GM21447 (cell line): Measurements from ENCODE around the gene TBX2.

Experiments
- ATAC-seq: cut with Tn5 transposase; IDR thresholded peaks from one replicate; pipeline ENCODE4 v1.9.1; 2021; ENCODE audit not compliant: unreplicated experiment

TBX2 gene

DNA sequence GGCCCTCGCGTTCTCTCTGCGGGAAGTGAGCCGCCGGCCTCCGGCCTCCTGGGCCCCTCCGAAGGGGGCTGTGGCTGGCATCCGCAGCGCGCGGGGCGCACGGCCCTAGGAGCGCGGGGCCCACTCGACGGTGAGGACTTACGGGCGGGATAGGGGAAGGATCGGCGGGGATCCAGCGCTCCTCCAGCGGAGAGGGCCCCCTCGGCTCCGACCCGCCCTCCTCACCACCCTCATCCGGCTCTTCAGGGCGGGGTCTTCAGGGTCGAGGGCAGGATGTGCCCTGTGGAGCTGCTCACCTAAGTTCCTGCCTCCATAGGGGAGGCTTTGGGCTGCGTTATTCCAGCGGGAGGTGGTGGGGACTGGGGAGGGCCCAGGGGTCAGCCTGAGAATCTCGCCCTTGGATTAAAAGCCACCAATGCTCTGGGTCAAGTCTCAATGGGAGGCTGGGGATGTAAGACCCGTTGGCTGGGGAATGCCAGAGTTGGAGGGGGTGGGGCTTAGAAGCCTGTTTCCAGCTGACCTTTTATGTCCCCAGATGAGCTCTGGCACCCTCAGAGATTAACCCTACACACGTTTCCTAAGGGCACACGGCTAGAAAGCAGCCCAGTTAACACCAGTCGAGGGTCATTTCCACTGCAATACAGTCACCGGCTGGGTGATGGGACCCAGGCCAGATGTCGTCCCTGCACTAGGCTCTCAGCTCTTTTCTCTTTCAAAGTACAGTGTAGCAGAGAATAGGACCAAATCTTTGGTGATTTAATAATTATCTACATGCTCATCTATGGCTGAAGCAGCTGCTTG, 13.4 kb downstream of the TBX2 start:
- no peak for ATAC-seq

DNA sequence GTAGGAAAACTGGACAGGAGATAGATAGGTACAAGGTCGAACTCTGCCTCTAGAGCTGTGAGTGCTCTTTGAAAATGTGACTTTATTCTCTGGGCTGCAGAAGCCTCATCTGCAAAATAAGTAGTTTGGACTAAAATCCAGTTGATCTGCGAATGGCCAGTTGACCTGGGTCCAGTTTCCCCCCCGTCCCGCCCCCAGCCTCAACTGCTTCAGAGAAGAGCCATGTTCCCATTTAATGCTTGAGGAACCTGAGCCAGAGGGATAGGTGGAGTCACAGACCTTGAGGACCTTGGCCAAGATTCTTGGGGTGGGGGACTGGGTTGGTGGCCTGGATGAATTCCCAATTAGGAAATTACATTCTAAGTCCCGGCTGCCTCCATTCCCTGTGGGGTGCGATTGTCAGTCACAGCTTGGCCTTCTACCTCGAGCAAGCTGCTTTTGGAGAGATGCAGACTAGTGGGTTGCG, 14.1 kb downstream of the TBX2 start:
- ATAC-seq: no peak

DNA sequence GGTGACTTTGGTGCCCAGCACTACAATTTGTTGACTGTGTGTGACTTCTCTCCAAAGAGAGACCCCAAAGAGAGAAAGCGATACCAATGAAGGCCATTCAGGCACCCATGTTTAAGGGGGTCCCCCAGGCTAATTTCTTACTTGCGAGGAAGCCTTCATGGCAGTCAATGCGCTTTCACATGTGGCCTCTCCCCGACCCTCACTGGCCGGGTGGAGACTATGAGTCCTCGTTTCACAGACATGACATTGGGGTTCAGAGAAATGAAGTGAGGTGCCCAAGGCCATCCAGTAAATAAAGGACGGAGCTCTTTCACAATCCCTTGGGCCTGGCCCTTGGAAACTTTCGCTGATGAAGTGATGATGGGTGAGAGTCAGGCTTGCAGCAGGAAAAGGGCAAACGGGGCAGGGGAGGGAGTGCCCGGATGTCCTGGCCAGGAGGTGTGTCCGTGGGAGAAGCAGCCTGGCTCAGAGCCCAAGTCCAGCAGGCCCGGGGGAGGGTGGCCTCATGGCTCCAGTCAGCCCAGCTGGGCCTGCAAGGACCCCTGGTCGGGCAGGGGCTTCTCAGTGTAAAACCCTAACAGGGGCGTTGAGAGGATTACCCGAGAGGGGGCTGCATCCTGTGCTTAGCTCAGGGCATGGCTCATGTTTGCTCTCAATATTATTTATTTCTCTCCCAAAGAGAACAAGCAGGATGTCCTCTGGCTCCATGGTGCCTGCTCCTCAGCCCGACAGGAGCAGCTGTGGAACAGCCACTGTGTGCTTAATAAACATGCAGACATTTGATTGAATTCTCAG, 14.7 kb downstream of the TBX2 start:
- no peak for ATAC-seq

DNA sequence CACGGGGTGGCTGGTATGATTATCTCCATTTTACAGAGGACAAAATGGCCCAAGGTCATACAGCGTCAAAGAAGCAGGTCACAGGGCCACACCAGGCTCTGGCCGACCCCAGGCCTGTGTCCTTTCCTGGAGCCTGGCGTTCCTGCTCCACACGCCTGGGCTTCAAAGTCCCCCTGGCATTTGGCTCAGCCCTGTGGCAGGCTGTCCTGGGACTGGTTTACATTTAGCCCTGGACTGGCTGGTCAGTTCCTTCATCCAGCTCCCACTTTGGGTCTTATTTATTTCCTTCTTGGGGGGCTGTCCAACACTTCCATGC, 15.3 kb downstream of the TBX2 start:
- ATAC-seq: no peak

DNA sequence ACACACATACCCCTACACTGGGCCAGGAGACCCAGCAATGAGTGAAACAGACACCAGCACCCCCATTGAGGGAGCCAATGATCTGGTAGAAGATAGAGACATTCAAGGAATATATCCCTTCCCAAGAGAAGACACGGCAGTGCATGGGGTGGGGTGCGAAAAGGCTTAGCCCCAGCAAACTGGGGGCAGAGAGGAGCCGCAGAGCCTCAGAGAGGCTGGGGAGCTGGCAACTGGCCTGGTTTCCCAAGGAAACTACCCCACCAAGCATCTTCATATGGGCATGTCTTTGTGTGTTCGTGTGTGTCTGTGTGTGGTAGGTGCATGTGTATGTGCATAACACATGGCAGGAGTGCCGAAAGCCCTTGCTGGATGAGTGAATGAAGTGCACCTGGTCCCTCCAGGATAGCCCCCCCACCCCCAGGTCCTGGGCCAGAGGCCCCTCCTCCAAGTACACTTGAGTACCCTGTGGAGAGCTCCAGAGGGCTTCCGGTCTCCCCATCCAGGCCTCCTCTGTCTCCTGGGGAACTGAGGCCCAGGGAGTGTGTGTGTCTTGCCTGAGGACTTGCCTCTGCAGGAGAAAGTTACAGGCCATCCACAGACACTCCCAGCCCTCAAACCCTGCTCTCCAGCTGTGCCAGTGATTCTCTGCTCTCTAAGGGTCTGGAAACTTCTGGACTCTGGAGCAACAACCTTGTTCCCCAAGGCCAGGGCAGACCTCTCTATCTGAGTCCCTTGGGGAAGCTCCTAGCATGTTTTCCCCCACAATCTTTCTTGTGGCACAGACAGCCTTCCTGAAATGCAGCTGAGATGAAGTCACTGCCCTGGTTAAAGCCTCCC, 15.9 kb downstream of the TBX2 start:
- no peak for ATAC-seq

DNA sequence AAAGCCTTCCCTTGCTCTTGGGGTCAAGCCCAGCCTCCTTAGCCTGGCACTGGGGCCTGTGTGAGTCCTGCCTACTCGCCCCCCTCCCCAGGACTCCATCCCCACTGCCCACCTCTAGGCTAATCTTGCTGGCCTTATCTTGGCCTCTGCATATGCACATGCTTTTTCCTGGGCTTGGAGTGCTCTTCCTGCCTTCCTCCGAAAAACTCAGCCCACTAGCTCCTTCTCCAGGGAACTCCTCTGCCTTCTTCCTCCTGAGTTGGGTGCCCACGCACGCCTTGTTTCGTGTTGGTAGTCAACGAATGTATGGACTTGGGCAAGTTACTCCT, 16.5 kb downstream of the TBX2 start:
- ATAC-seq: no peak

DNA sequence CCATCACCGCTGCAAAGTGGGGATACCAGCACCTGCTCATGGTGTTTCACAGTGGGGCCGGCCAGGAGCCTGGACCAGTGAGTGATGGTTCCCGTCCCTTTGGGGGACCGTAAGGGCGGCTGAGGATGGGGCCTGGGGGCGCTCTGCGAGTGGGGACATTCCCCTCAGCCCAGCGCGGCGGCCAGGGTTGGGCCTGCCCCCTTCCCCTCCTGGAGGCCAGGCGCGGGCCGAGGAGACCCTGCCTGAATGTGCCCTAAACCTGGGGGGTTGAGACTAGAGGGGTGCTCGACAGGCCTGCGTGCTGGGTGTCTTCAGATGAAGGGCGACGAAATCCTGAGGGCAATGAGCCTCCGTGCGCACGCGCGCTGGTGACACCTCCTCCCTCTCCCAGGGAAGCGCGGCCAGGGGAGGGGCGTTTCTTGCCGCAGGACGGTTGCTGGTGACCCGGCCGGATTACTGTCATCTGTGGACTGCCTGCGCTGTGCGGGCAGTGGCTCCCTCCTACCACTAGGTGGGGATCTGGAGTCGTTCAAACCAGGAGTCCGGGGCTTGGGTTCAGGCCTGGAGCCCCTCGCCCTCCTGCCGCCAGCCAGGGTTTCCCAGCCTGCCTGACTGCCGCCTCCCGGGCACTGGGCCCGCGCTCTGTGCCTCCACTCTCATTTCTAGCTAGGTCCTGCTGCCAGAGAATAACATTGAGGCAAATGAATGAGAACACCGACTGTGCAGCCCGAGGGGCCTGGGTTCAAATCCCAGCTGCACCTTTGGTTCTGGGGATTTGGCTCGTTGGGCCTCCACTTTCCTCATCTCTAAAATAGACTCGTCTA, 17.1 kb downstream of the TBX2 start:
- no peak for ATAC-seq

DNA sequence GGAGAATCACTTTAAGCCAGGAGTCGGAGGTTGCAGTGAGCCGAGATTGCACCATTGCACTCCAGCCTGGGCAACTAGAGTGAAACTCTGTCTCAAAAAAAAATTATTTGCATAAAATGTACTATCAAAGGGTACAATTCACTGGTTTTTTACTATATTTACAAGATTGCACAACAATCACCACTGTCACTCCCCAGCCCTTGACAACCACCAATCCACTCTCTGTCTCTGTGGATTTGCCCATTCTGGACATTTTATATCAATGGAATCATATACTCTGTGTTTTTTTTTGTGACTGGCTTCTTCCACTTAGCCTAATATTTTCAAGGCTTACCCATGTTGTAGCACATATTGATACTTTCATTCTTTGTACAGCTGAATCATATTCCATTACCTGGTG, 18.8 kb downstream of the TBX2 start:
- no peak for ATAC-seq

DNA sequence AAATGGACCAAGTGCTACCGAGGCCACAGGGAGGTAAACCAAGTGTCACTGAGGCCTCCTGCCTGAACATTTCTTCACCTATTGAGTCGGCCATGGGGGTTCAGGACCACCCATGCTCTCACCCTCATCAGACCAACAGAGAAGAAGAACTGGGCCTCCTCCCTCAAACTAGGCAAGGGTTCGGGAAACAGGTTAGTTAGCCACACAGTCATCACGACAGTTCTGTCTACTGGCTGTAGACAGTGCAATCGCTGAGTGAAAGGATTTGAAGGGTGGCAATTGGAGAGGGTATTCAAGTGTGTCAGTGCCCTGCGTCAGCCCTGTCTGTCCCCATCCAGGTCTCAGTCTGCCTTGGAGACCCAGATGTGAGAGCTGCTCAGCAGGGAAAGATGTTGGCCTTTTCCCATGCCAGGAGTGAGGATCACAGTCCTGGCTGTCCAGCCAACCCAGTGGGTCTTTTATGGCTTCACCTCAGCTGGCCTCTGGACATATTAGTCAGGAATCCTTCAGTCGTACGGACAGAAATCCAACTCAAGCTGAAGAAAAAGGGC, 19.9 kb downstream of the TBX2 start:
- ATAC-seq: no peak

DNA sequence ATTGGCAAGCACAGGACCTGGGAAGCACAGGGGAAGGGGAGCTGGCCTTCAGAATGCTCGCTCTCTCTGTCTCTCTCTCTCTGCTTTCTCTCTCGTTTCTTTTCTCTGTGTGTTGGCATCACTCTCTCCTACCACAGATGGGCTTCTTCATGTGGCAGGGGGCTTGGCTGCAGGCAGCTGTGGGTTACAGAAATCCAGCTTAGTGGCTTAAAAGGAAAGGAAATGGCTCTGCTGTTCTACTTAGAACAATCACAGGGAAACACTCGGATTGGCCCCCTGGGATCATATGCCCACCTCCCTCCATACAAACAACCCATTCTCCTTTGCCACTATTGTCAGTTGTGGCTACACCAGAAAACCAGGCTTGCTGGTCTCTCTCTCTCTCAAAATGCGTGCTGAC, 20.4 kb downstream of the TBX2 start:
- no peak for ATAC-seq

DNA sequence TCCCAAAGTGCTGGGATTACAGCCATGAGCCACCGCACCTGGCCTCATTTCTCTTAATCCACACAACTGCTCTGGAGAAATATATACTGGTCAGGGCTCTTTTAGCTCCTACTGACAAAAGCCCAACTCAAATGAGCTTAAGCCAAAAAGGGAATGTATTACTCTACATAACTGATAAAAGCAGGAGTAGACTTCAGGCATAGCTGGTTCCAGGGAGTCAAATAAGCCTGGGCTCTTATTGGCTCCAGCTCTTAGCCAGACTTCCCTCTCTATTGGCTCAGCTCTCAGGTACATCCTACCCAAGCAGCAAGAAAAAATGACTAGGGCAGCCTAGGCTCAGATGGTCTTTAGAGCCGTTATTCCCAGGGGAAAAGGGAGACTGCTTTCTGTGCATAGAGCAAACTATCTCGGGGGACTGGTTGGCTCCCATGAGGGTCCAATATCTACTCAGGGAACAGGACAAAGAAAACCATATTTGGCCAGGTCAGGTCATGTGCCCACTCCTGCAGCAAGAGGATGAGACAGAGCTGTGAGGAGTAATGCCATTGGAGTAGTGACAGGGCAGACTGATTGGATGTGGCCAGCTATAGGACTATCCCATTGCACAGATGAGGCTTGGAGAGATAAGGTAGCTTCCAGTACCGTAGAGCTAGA, 21.2 kb downstream of the TBX2 start:
- ATAC-seq: no peak

DNA sequence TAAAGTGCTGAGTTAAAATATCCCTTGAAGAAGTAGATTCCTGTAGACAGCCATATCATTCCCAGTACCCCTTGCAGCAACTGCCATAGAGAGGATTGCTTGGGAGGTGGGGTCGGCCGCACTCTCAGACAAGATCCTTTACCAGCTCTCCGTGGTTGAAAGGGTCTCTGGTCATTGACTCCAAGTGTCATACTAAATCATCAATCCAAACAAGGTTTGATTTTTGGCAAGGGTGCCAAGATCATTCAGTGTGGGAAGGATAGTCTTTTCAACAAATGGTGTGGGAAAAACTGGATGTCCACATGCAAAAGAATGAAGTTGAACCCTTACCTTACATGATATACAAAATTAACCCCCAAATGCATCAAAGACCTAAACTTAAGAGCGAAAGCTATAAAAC, 21.8 kb downstream of the TBX2 start:
- ATAC-seq: no peak

DNA sequence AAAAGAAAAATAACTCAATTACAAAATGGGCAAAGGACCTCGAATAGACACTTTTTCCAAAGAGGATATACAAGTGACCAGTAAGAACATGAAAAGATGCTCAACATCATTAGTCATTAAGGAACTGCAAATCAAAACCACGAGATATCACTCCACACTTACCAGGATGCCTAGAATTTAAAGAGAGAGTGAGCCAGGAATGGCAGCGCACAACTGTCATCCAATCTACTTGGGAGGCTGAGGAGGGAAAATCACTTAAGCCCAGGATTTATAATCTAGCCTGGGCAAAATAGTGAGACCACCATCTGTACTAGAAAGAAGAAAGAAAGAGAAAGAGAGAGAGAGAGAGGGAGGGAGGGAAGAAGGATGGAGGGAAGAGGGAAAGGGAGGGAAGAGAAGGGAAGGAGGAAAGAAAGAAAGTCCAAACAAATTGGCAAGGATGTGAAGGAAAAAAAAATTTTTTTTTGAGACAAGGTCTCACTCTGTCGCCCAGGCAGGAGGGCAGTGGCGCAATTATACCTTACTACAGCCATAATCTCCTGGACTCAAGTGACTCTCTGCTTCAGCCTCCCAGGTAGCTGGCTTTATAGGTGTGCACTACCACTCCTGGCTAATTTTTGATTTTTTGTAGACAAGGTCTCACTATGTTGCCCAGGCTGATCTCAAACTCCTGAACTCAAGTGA, 22.6 kb downstream of the TBX2 start:
- no peak for ATAC-seq

DNA sequence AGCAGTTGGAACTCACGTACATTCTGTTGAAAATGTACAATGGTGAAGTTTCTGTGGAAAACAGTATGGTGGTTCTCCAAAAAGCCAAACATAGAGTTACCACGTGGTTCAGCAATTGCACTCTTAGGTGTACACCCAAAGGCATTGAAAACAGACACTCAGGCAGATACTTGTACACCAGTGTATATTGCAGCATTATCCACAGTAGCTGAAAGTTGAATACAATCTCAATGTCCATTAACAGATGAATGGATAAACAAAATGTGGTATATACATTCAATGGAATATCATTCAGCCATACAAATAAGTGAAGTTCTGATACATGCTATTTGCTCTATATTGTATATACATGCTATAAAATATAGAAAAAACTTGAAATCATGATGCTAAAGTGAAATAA, 23.2 kb downstream of the TBX2 start:
- no peak for ATAC-seq

DNA sequence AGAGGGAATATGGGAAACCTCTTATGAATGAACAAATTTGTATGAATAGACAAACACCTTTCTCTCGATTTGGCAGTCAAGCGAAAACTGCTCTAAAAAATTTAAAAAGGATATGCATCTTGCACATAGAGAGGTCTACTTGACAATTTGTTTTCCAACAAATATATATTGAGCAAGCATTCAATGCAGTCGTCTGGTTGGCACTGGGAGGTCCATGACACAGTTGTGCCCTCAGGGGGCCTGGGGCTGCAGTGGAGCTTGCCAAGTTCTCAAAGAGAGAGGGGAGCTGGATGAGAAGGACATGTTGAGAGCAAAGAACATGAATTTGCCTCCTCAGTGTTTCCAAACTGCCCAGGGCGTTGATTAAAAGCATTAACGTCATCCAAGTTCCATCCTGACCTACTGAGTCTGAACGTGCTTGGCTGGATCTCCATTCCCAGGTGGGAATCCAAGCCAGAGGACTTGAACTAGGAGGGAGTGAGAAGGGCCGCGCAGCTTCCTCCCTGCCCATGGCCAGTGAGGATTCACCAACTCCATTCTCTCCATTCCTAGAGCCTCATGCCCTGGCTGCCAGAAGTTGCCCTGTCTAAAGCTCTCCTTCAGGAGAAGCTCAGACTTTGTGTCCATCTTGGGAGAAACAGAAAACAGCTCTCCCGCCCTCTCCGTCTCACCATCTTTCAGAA, 24.5 kb downstream of the TBX2 start:
- no peak for ATAC-seq

DNA sequence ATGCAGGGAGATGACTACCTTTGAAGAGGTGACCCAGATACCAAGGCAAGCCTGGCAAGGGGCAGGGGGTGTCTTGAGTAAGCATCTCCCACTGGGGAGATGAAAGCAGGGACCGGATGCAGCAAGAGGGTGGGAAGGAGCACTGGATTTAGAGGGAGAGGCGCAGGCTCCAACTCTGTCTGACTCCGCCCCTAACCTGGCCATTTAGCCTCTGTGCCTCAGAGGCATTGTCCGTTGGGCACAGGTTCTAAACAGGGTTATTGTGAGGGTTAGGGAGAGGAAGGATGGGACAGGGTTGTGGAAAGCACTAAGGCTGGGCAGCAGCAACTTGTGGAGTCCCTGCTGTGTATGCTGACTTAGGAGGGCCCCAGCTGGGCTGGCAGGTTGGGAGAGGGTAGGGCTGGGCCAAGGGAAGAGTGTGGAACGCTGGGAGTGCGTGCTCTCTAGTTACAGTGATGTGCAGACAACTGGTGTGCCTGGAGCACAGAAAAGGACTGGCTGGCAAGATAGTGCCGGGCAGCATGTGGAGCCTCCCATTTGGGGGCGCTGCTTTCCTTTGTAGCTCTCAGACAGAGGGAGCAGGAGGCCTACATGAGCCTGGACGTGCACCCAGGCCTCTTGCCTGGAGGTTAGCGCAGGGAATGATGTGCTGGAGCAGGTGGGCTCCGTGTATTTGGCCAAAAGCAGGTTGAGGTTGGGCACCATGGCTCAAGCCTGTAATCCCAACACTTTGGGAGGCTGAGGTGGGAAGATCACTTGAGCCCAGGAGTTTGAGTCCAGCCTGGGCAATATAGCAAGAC, 26.2 kb downstream of the TBX2 start:
- no peak for ATAC-seq

DNA sequence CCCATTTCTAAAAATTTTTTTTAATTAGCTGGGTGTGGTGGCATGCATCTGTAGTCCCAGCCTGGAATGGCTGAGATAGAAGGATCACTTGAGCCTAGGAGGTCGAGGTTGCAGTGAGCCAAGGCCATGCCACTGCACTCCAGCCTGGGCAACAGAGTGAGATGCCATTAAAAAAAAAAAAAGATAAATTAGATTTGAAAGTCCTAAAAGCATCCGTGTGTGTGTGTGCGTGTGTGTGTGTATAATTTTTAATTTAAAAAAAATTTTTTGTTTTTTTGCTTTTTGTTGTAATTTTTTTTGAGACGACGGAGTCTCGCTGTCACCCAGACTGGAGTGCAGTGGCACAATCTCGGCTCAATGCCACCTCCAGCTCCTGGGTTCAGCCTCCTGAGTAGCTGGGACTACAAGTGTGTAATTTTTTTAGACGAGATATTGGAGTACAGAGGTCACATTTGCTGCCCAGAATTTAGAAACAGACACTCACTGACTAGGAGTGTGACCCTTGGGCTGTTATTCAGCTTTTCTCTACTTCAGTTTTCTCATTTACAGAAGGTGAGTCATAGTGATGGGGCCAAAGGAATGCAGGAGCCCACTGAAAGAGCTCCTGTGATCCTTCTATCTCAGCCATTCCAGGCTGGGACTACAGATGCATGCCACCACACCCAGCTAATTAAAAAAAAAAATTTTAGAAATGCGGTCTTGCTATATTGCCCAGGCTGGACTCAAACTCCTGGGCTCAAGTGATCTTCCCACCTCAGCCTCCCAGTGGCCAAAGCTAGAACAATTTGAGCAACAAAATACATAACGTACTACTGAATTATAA, 27.1 kb downstream of the TBX2 start:
- no peak for ATAC-seq
